NCI-H1105 (cell line): Measurements from ENCODE around the gene ZIC5.
"Not testable (repeated sequence)": the region's sequence is repeated elsewhere in the genome, so short reads cannot be mapped to it uniquely, and the experiment has no call there.

Experiments used
- DNase-seq: peaks from one replicate; lab custom pipeline; 2025; lab: John Stamatoyannopoulos, UW

The ZIC5 gene

GRCh38 chr13:99959540-99960230, 11.9 kb downstream of the ZIC5 start:
- no peak for DNase-seq

DNA sequence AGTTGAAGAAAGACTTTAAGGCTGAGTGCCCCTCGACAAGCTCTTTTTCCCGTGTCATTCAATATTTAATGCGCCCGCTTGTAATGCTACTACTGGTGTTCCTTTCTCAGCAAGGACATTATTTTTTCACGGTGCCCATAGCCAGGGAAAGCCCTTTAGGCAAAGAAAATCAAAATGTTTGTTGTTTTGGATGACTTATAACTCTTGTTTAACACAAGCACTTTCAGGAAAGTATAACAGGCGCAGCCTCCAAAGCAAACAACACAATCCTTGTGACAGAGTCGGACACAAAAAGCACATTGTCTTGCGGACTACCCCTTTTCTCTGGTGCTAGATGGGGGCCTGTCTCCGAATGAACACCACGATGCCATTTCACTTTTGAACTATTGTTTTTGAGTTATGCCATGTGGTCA, 12.4 kb downstream of the ZIC5 start:
- DNase-seq: no peak

DNA sequence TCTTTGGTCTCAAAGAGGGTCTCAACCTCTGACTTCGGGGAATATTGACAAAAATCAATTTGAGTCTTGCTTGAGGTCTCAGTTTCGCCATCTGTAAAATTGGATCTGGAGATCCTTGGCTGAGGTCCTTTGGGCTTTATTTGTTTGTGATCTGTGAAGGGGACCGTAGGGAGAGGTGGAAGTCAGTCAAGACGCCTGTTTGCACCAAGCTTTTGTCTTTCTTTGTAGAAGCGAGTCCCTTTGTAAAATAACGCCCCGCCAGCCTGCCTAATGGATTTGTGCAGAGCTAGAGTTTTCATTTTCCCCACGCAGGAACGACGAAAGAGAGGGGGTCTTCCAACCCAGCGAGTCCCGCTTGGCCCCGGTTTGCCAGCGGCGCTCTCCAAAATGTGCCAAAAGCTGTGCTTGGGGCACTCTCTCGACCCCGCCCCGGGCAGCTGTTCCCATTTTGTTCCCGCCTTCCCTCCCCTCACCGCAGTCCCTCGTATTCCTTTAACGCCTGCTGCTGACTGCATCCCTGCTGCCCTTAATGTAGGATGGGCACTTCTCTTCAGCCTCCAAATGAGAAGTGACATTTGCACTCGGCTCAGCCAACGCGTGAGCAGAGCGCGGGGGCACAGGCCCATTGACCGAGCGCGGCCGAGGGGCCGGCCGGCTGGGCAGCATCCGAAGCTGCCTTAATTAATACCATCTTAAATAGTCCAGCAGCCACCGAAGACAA, 13.0 kb downstream of the ZIC5 start:
- DNase-seq: no peak

- no peak for DNase-seq
Measured at GRCh38 chr13:99956473-99957349, 14.9 kb downstream of the ZIC5 start.

GRCh38 chr13:99955747-99956472, 15.7 kb downstream of the ZIC5 start:
- no peak for DNase-seq

DNA sequence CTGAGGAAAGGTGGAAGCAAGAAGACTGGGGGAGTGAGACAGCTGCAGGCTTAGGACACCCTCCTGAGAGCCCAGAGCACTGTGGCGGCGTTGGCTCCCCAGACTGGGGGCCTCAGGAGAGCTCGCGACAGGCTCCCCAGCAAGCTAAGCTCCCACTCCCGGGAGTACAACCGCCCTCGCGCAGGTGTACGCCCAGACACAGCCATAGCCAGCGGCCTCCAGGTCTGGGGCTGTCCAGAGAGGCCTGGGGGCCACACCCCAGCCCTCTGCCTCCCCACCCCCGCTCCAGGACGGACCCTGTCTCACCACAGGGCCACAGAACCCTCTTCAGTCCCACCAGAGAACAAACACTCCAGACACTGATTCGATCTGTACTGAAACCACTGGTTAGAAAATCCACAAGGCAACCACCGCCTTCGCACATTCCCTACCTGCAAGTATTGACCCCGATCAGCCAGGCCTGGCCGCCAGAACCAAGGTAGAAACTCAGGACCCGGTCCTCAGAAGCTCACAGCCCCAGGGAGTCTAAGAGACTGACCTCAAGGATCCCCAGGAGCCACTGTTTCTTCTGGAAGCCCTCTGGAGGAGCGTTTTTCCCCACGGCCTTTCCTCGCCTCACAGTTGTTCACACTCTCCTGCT, 16.3 kb downstream of the ZIC5 start:
- DNase-seq: no peak

DNA sequence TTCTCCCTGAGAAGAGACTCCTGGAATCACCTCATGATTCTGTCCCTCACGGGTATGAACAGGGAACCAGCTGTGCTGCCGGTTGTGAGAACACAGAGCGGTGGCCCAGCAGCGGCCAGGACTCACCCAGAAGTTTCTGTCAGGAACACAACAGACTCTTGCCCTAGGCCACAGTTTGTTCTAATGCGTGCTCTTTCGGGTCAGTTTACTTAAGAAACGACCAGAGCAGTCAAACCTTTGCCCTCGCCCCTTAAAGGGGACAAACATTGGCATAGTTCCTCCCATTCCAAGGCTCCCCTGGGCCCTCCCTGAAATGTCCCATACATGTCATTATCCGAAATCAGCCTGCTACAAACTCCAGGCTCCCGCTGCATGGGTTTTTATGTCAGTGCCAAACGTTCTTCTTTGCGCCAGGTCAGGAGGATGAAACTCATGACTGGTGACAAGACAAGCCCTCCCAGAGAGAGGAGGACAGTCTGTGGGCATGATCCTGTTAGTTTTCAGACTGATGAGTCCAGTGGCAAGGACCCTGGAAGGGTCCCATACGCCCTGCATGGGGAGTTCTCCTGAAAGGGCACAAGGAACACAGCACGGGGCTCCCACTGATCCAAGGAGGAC, 18.3 kb downstream of the ZIC5 start:
- no peak for DNase-seq

- not testable (repeated sequence) for DNase-seq
Measured at GRCh38 chr13:99951666-99952065, 19.9 kb downstream of the ZIC5 start.

GRCh38 chr13:99949679-99950413, 21.7 kb downstream of the ZIC5 start:
- DNase-seq: no peak

DNA sequence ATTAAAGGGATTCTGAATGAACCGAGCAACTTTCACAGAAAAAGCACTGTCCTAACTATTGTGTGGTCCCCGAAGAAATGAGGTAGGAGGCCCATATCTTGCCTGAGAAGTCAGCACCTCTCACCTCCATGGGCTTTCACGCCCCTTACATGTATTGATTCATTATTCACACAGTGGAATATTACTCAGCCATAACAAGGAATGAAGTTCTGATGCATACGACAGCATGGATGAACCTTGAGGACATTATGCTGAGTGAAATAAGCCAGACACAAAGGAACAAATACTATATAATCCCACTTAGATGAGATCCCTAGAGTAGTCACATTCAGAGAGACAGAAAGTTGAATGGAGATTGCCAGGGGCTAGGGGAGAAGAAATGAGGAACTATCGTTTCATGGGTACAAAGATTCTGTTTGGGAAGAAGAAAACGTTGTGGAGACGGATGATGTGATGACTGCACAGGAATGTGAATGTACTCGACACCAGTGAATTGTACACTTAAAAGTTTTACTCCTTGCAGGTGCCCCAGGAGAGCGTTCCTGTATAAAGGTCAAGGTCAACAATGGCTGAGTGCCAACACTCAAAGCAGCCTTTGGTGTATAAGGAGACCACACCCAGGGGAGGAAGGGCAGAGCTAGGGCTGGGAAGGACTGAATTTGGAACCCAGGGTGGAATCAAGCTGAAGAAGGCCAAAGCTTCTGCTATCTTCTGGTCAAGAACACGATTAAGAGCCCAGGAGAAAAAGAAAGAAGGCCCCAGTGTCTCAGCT, 22.5 kb downstream of the ZIC5 start:
- no peak for DNase-seq

DNA sequence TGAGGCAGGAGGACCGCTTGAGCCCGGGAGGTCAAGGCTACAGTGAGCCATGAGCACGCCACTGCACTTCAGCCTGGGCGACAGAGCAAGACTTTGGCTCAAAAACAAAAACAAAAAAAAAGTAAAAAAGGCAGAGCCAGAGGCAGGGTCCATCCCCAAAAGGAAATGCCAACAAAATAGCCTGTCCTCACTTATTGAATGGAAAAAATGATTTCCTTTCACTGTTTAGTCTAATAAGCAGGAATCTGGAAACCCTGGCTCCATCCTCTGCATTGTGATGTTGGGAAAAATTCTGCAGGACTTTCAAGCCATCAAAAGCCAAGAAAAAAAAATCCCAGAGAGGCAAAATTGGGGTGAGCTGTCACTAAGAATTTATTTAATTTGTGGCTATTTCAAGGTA, 23.2 kb downstream of the ZIC5 start:
- no peak for DNase-seq

GRCh38 chr13:99947666-99948065, 23.9 kb downstream of the ZIC5 start:
- no peak for DNase-seq

- DNase-seq: not testable (repeated sequence)
Measured at GRCh38 chr13:99945515-99945914, 26.1 kb downstream of the ZIC5 start.

DNA sequence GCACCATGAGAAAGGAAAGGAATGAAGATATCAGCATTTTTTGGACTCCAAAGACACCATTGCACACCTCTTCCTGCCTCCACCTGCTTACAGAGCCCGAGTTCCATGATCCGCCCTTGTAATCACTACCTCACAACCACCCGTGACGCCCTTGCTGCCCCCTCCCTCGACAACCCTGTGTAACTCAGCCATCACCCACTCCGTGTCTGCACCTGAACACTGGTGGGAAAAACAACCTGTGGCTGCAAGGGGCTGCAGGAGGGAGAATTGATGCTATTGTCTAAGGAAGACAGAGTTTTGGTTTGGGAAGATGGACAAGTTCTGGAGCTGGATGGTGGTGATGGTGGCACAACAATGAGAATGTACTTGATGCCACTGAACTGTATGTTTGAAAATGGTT, 27.0 kb downstream of the ZIC5 start:
- DNase-seq: no peak

DNA sequence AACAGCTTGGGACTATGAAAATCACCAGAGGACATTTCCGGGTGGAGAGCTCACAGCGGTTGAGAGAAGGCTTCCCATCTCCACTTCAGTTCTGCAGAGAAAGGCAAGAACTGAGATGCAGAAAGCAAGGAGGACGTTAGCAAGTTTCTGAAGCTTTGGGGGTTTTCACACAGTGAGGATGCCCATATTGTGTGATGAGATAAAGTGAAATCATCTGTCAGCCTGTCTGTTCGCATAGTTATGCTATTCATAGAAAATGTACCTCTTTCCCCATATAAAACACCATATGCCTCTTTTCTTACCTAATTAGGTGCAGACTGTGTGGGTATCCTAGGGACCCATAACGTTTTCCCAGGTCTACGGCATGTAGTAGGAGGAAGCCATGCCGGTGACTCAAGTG, 27.5 kb downstream of the ZIC5 start:
- DNase-seq: no peak

DNA sequence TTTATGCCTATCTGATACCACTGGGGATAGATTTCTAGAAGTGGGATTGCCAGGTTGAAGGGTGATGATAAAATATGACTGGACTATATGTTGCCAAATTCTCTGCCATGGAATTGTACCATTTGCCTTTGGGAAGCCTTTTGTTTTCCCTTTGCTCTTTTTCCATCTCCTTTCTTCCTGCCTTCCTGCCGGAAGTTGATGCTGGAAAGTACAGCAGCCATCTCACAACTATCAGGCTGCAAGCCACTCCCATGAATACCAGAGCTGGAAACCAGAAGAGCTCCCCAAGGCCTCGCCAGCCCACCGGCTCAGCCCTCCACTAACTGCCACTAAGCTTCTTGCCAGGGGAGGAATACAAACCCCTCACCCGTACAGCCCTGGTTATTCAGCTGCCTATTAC, 29.7 kb downstream of the ZIC5 start:
- no peak for DNase-seq

DNA sequence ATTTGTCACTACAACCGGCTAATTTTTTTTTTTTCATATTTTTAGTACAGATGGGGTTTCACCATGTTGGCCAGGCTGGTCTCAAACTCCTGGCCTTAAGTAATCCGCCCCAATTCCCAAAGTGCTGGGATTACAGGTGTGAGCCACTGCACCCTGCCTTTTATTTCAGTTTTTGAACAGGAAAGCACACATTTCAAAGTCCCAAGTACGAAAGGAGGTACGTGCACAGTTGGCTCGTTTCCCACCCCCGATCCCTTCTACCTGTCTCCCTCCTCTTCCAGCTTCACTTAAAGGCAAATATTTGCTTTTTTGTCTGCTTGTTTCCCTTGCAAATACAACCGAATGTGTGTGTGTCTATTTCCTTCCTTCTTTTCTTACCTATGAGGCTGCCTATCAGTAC, 30.5 kb downstream of the ZIC5 start:
- DNase-seq: no peak

DNA sequence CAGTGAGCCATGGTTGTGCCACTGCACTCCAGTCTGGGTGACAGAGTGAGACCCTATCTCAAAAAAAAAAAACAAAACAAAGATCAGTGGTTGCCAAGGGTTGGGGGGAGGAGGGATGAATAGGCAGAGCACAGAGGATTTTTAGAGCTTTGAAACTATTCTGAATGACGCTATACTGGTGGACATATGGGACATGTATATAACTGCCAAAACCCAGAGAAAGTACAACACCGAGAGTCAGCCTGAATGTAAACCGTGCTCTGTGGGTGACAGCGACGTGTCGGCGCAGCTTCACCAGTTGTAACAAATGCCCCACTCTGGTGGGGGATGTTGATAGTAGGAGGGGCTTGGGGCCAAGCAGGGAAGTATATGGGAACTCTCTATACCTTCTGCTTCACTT, 32.9 kb downstream of the ZIC5 start:
- DNase-seq: no peak

GRCh38 chr13:99935772-99936171, 35.8 kb downstream of the ZIC5 start:
- no peak for DNase-seq

DNA sequence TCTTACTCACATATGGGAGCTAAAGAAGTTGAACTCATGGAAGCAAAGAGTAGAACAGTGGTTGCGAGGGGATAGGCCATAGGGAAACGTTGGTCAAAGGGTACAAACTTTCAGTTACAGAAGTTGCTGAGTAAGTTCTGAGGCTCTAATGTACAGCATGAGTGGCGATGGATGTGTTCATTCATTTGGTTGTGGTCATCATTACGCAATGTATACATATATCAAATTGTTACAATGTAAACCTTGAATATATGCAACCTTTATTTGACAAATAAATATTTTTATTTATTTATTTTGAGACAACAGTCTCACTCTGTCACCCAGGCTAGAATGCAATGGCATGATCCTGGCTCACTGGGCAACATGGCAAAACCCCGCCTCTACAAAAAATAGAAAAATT, 38.7 kb downstream of the ZIC5 start:
- DNase-seq: no peak
